CD4-positive, alpha-beta T cell treated with Interleukin-4 for 4 hours (primary cell): ENCODE results near the gene MUC13.

Experiments
- DNase-seq: peaks from one replicate; pipeline ENCODE4 v3.0.0-alpha.2; 2020

The MUC13 gene

DNA sequence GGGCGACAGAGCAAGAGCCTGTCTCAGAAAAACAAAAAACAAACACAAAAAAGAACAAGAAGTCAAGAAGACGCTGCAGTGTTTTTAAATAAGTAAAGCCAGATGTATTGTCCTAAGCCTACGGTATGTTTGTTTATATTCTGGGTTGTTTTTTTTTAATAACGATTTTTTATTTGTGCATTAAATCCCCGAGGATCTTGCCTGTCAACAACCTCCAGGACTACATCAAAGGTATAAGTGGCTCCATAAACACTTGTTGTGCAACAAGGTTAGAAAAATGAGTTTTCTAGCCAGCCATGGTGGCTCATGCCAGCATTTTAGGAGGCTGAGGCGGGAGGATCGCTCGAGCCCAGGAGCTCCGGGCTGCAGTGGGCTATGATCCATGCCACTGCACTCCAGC is 73.5 kb downstream of the MUC13 start:
- no peak for DNase-seq

- no peak for DNase-seq
Measured at GRCh38 chr3:124860599-124860998, 74.0 kb downstream of the MUC13 start.

DNA sequence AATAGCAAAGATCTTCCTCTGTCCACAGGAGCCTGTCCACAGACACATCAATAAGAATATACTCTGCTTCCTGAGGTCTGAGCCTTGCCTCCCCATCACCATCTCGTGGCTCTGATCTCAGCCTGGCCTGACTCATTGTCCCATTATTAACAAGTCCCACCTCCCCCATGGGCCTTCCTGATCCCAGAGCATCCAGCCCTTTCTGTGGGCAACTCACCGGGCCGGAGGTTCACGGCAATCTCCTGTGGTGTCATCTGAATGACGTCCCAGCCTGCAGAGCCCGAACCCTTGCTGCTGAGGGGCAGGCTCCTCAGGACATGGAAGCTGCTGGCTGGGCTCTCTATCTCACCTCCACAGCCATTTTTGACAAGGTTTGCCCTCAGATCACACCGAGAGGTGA is 75.5 kb downstream of the MUC13 start:
- DNase-seq = no peak

GRCh38 chr3:124858275-124858674 is 76.3 kb downstream of the MUC13 start:
- DNase-seq = no peak

GRCh38 chr3:124856677-124857076 is 77.9 kb downstream of the MUC13 start:
- no peak for DNase-seq
